HL-60 (cell line): ENCODE results near the gene TMEM263.

Experiments
- DNase-seq, 2 experiments: peaks; one replicate each; pipeline ENCODE4 v3.0.0-alpha.2; 2010 to 2020; ENCODE audit warnings: low read depth in 1 of 2, low spot score in 1 of 2
- H3K27ac ChIP-seq: fragments of 250-450 bp; sonication (Bioruptor Pico); replicated peaks from 2 replicates; pipeline ENCODE4 v1.5.1; 2020; ENCODE audit warnings: mild to moderate bottlenecking, moderate library complexity
- H3K27me3 ChIP-seq: fragments of 250-450 bp; sonication (Bioruptor Pico); 2 replicates; pipeline ENCODE4 v1.5.1; 2021; ENCODE audit warnings: mild to moderate bottlenecking, moderate library complexity; ENCODE audit not compliant: insufficient read depth, poor library complexity, severe bottlenecking
- H3K4me3 ChIP-seq: replicated peaks from 2 replicates; pipeline ENCODE4 v1.5.1; 2011; ENCODE audit warnings: mild to moderate bottlenecking, control low read depth, low read length; ENCODE audit not compliant: insufficient read depth
- GABPA ChIP-seq: IDR thresholded peaks from 2 replicates; pipeline ENCODE4 v1.6.1; 2012; ENCODE audit warnings: low read depth
- POLR2AphosphoS5 ChIP-seq: IDR thresholded peaks from 2 replicates; pipeline ENCODE4 v1.6.1; 2012; ENCODE audit warnings: low read depth
- SPI1 ChIP-seq: IDR thresholded peaks from 2 replicates; pipeline ENCODE4 v1.6.1; 2012; ENCODE audit warnings: low read depth, mild to moderate bottlenecking, borderline replicate concordance
- TF ChIP-seq, protein P1 (sequence below): IDR thresholded peaks from 2 replicates; pipeline ENCODE4 v1.6.1; 2012; ENCODE audit warnings: low read depth; ENCODE audit not compliant: insufficient replicate concordance
- TF ChIP-seq, protein P2 (sequence below): IDR thresholded peaks from one replicate; pipeline ENCODE4 v1.5.1; 2011; ENCODE audit warnings: low read length, control low read depth, inconsistent platforms; ENCODE audit not compliant: insufficient read depth

Gene TMEM263

GRCh38 chr12:106942775-106943174, 12.9 kb upstream of the TMEM263 start:
- no peak for DNase-seq
- no peak overlapping the region for H3K27ac ChIP-seq

GRCh38 chr12:106945261-106945851, 10.4 kb upstream of the TMEM263 start:
- Histone ChIP-seq H3K27me3 (no peaks in the 10 kb centered on the region), H3K27ac (no peak overlapping the region), H3K4me3 (no peak overlapping the region)
- no peak for DNase-seq
- TF ChIP-seq, protein P1, sequence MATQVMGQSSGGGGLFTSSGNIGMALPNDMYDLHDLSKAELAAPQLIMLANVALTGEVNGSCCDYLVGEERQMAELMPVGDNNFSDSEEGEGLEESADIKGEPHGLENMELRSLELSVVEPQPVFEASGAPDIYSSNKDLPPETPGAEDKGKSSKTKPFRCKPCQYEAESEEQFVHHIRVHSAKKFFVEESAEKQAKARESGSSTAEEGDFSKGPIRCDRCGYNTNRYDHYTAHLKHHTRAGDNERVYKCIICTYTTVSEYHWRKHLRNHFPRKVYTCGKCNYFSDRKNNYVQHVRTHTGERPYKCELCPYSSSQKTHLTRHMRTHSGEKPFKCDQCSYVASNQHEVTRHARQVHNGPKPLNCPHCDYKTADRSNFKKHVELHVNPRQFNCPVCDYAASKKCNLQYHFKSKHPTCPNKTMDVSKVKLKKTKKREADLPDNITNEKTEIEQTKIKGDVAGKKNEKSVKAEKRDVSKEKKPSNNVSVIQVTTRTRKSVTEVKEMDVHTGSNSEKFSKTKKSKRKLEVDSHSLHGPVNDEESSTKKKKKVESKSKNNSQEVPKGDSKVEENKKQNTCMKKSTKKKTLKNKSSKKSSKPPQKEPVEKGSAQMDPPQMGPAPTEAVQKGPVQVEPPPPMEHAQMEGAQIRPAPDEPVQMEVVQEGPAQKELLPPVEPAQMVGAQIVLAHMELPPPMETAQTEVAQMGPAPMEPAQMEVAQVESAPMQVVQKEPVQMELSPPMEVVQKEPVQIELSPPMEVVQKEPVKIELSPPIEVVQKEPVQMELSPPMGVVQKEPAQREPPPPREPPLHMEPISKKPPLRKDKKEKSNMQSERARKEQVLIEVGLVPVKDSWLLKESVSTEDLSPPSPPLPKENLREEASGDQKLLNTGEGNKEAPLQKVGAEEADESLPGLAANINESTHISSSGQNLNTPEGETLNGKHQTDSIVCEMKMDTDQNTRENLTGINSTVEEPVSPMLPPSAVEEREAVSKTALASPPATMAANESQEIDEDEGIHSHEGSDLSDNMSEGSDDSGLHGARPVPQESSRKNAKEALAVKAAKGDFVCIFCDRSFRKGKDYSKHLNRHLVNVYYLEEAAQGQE = no peak
- no peak for TF ChIP-seq POLR2AphosphoS5
- no peak for TF ChIP-seq SPI1
- no peak for TF ChIP-seq GABPA
- TF ChIP-seq, protein P2, sequence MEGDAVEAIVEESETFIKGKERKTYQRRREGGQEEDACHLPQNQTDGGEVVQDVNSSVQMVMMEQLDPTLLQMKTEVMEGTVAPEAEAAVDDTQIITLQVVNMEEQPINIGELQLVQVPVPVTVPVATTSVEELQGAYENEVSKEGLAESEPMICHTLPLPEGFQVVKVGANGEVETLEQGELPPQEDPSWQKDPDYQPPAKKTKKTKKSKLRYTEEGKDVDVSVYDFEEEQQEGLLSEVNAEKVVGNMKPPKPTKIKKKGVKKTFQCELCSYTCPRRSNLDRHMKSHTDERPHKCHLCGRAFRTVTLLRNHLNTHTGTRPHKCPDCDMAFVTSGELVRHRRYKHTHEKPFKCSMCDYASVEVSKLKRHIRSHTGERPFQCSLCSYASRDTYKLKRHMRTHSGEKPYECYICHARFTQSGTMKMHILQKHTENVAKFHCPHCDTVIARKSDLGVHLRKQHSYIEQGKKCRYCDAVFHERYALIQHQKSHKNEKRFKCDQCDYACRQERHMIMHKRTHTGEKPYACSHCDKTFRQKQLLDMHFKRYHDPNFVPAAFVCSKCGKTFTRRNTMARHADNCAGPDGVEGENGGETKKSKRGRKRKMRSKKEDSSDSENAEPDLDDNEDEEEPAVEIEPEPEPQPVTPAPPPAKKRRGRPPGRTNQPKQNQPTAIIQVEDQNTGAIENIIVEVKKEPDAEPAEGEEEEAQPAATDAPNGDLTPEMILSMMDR = no peak

More at GRCh38 chr12:106942775-106943174, 12.9 kb upstream of the TMEM263 start:
- no peak overlapping the region for H3K4me3 ChIP-seq
- no peaks in the 10 kb centered on the region for H3K27me3 ChIP-seq
- TF ChIP-seq, protein P1 = no peak
- no peak for TF ChIP-seq POLR2AphosphoS5
- TF ChIP-seq GABPA = no peak
- TF ChIP-seq, protein P2 = no peak
- no peak for TF ChIP-seq SPI1

- DNase-seq = no peak
- TF ChIP-seq POLR2AphosphoS5 (no peak), GABPA (no peak), SPI1 (no peak)
- TF ChIP-seq, protein P2 = no peak
- TF ChIP-seq, protein P1 = no peak
- H3K27ac ChIP-seq = no peak overlapping the region
- H3K4me3 ChIP-seq = no peak overlapping the region
- peaks cover 5% of the 10 kb centered on the region for H3K27me3 ChIP-seq
Observed at GRCh38 chr12:106947461-106947860, 8.2 kb upstream of the TMEM263 start.
